Choroid plexus epithelial cell (primary cell): ENCODE data around the gene JPH2.

Experiments
- DNase-seq: peaks from one replicate; pipeline ENCODE4 v3.0.0-alpha.2; 2010; ENCODE audit warnings: low read depth
- H3K4me3 ChIP-seq: 2 replicates; pipeline ENCODE4 v1.5.1; 2011; ENCODE audit warnings: low read depth, mild to moderate bottlenecking, control low read depth, low read length, moderate library complexity
- TF ChIP-seq, protein P1 (sequence below): conservative IDR thresholded peaks from 2 replicates; pipeline ENCODE4 v1.5.1; 2011; ENCODE audit warnings: low read depth, mild to moderate bottlenecking, control low read depth, inconsistent platforms, low read length, moderate library complexity

JPH2 gene

GRCh38 chr20:44228465-44229258 is 41.7 kb upstream of the JPH2 start:
- no peak for DNase-seq
- H3K4me3 ChIP-seq = no peak overlapping the region
- TF ChIP-seq, protein P1, sequence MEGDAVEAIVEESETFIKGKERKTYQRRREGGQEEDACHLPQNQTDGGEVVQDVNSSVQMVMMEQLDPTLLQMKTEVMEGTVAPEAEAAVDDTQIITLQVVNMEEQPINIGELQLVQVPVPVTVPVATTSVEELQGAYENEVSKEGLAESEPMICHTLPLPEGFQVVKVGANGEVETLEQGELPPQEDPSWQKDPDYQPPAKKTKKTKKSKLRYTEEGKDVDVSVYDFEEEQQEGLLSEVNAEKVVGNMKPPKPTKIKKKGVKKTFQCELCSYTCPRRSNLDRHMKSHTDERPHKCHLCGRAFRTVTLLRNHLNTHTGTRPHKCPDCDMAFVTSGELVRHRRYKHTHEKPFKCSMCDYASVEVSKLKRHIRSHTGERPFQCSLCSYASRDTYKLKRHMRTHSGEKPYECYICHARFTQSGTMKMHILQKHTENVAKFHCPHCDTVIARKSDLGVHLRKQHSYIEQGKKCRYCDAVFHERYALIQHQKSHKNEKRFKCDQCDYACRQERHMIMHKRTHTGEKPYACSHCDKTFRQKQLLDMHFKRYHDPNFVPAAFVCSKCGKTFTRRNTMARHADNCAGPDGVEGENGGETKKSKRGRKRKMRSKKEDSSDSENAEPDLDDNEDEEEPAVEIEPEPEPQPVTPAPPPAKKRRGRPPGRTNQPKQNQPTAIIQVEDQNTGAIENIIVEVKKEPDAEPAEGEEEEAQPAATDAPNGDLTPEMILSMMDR = no peak

GRCh38 chr20:44224637-44225036 is 37.6 kb upstream of the JPH2 start:
- TF ChIP-seq, protein P1 = no peak
- H3K4me3 ChIP-seq = no peak overlapping the region
- DNase-seq = no peak

GRCh38 chr20:44223721-44224120 is 36.7 kb upstream of the JPH2 start:
- TF ChIP-seq, protein P1 = no peak
- no peak for DNase-seq
- H3K4me3 ChIP-seq = no peak overlapping the region

GRCh38 chr20:44222633-44223368 is 35.8 kb upstream of the JPH2 start:
- TF ChIP-seq, protein P1 = peak; percentile 12
- no peak overlapping the region for H3K4me3 ChIP-seq
- no peak for DNase-seq

DNA sequence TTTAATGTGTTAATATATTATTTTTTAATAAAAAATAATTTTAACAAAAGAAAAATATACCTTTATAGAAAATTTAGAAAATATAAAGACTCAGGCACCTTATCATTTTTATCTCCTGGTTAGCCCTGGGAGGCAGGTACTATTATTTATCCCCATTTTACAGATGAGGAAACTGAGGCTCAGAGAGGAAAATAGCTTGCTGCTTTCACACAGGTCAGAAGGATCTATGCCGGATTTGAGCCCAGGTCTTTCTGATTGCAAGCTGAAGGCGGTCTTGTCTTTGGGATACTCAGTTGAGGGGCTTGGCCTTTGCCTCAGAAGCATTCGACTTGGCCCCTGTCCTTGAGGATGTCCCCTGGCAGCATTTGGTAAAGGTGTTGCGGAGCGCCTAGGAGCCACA is 35.0 kb upstream of the JPH2 start:
- no peak overlapping the region for H3K4me3 ChIP-seq
- no peak for DNase-seq
- TF ChIP-seq, protein P1 = no peak

GRCh38 chr20:44221368-44221954 is 34.5 kb upstream of the JPH2 start:
- no peak overlapping the region for H3K4me3 ChIP-seq
- TF ChIP-seq, protein P1 = no peak
- no peak for DNase-seq
